ENCODE results near the gene HBZ.
"Not testable (repeated sequence)": the region's sequence is repeated elsewhere in the genome, so short reads cannot be mapped to it uniquely, and the experiment has no call there.

The HBZ gene

GRCh38 chr16:152141-153128 is at the start of gene HBZ:
TSS of gene HBZ (plus strand) at chr16:152644. CDS start at chr16:152910, 266 bp downstream.
- no peak for DNase-seq

GRCh38 chr16:104355-104754 is 48.1 kb upstream of the HBZ start:
- no peak for DNase-seq

- no peak for DNase-seq
These were observed 47.5 kb upstream of the HBZ start for GRCh38 chr16:104928-105327.

- DNase-seq: no peak
These were observed 46.9 kb upstream of the HBZ start for GRCh38 chr16:105521-105920.

- peak; percentile 12 for DNase-seq
These were observed 45.7 kb upstream of the HBZ start for GRCh38 chr16:106623-107324.

GRCh38 chr16:112153-112840 is 40.1 kb upstream of the HBZ start:
- no peak for DNase-seq

GRCh38 chr16:114327-114726 is 38.1 kb upstream of the HBZ start:
- no peak for DNase-seq

GRCh38 chr16:116015-116414 is 36.4 kb upstream of the HBZ start:
- no peak for DNase-seq

- DNase-seq: peak; percentile 11
These were observed 34.8 kb upstream of the HBZ start for GRCh38 chr16:117379-118365.

- no peak for DNase-seq
These were observed 33.6 kb upstream of the HBZ start for GRCh38 chr16:118857-119256.

- no peak for DNase-seq
These were observed 33.1 kb upstream of the HBZ start for GRCh38 chr16:119295-119694.

- DNase-seq: no peak
These were observed 32.5 kb upstream of the HBZ start for GRCh38 chr16:119835-120491.

GRCh38 chr16:120756-121155 is 31.7 kb upstream of the HBZ start:
- no peak for DNase-seq

- no peak for DNase-seq
These were observed 30.1 kb upstream of the HBZ start for GRCh38 chr16:122361-122760.

- DNase-seq: not testable (repeated sequence)
These were observed 28.7 kb upstream of the HBZ start for GRCh38 chr16:123558-124350.

- no peak for DNase-seq
These were observed 27.4 kb upstream of the HBZ start for GRCh38 chr16:125011-125410.

GRCh38 chr16:129075-129474 is 23.4 kb upstream of the HBZ start:
- DNase-seq: no peak

GRCh38 chr16:130533-131173 is 21.8 kb upstream of the HBZ start:
- no peak for DNase-seq

GRCh38 chr16:132120-132519 is 20.3 kb upstream of the HBZ start:
- DNase-seq: no peak

- DNase-seq: no peak
These were observed 18.7 kb upstream of the HBZ start for GRCh38 chr16:133716-134115.
